Liver (tissue), 9 donors: ENCODE results near the gene KRT37. TPM values are rescaled to one million over a fixed set of nuclear protein-coding genes. Genes with fewer than 3 reads are reported as not detected.

Experiments
- DNase-seq: peaks from one replicate; pipeline ENCODE4 v3.0.0-alpha.2; 2017; ENCODE audit warnings: low spot score
- H3K27ac ChIP-seq, 2 donors: one replicate each; pipeline ENCODE4 v1.7.0; 2013; ENCODE audit warnings: inconsistent platforms in 2 of 2, low read length in 2 of 2, control low read depth in 1 of 2, low read depth in 1 of 2, mild to moderate bottlenecking in 1 of 2
- H3K27me3 ChIP-seq, 4 donors: one replicate each; pipeline versions ENCODE4 v1.6.1 to v1.7.0; 2013; ENCODE audit warnings: low read length in 3 of 4, inconsistent platforms in 1 of 4, mild to moderate bottlenecking in 1 of 4, moderate library complexity in 1 of 4; ENCODE audit not compliant: control insufficient read depth in 4 of 4, insufficient read depth in 4 of 4
- H3K36me3 ChIP-seq, 4 donors: one replicate each; pipeline versions ENCODE4 v1.6.1 to v1.7.0; 2013; ENCODE audit warnings: low read length in 3 of 4, mild to moderate bottlenecking in 3 of 4, low read depth in 1 of 4, moderate library complexity in 1 of 4; ENCODE audit not compliant: control insufficient read depth in 4 of 4, insufficient read depth in 3 of 4
- H3K4me1 ChIP-seq, 4 donors: one replicate each; pipeline versions ENCODE4 v1.6.1 to v1.7.0; 2013; ENCODE audit warnings: low read length in 3 of 4, mild to moderate bottlenecking in 3 of 4, moderate library complexity in 1 of 4; ENCODE audit not compliant: control insufficient read depth in 4 of 4, insufficient read depth in 4 of 4
- H3K4me3 ChIP-seq, 3 donors: one replicate each; pipeline versions ENCODE4 v1.6.1 to v1.7.0; 2013; ENCODE audit warnings: low read length in 3 of 3, control low read depth in 1 of 3, low read depth in 1 of 3, mild to moderate bottlenecking in 1 of 3
- H3K9ac ChIP-seq, 2 donors: one replicate each; pipeline ENCODE4 v1.7.0; 2013; ENCODE audit warnings: low read length in 2 of 2, mild to moderate bottlenecking in 2 of 2, moderate library complexity in 2 of 2, control low read depth in 1 of 2, low read depth in 1 of 2
- H3K9me3 ChIP-seq, 4 donors: one replicate each; pipeline versions ENCODE4 v1.6.1 to v1.7.0; 2013; ENCODE audit warnings: low read length in 3 of 4; ENCODE audit not compliant: control insufficient read depth in 4 of 4
- CTCF ChIP-seq: fragments of 150-350 bp; IDR thresholded peaks from 2 replicates; pipeline ENCODE4 v1.5.1; 2017; ENCODE audit warnings: improper control_type of control experiment, low read depth, low read length; ENCODE audit not compliant: missing input control
- EGR1 ChIP-seq, 2 donors: IDR thresholded peaks; 2 replicates each; pipeline ENCODE4 v1.6.1; 2016 to 2018; ENCODE audit warnings: antibody characterized with exemption in 2 of 2, low read depth in 2 of 2
- FOXA1 ChIP-seq: IDR thresholded peaks from 2 replicates; pipeline ENCODE4 v1.6.1; 2016; ENCODE audit warnings: antibody characterized with exemption
- FOXA2 ChIP-seq: IDR thresholded peaks from 2 replicates; pipeline ENCODE4 v1.6.1; 2016; ENCODE audit warnings: antibody characterized with exemption
- GABPA ChIP-seq, 2 donors: IDR thresholded peaks in 1 of 2; conservative IDR thresholded peaks in 1 of 2; 2 replicates each; pipeline ENCODE4 v1.6.1; 2016; ENCODE audit warnings: antibody characterized with exemption in 2 of 2, mild to moderate bottlenecking in 1 of 2, moderate library complexity in 1 of 2
- HNF4A ChIP-seq, 2 donors: conservative IDR thresholded peaks; 2 replicates each; pipeline ENCODE4 v1.6.1; 2016; ENCODE audit warnings: antibody characterized with exemption in 2 of 2, mild to moderate bottlenecking in 2 of 2
- NR2F2 ChIP-seq: IDR thresholded peaks from 2 replicates; pipeline ENCODE4 v1.6.1; 2016; ENCODE audit warnings: antibody characterized with exemption
- RXRA ChIP-seq, 2 donors: IDR thresholded peaks; 2 replicates each; pipeline ENCODE4 v1.6.1; 2017 to 2018; ENCODE audit warnings: antibody characterized with exemption in 2 of 2, mild to moderate bottlenecking in 1 of 2
- SP1 ChIP-seq: IDR thresholded peaks from 2 replicates; pipeline ENCODE4 v1.6.1; 2018; ENCODE audit warnings: antibody characterized with exemption, mild to moderate bottlenecking
- TAF1 ChIP-seq: conservative IDR thresholded peaks from 2 replicates; pipeline ENCODE4 v1.6.1; 2016; ENCODE audit warnings: antibody characterized with exemption, mild to moderate bottlenecking
- YY1 ChIP-seq: IDR thresholded peaks from 2 replicates; pipeline ENCODE4 v1.6.1; 2016; ENCODE audit warnings: antibody characterized with exemption, mild to moderate bottlenecking
- ZBTB33 ChIP-seq: IDR thresholded peaks from 2 replicates; pipeline ENCODE4 v1.6.1; 2016; ENCODE audit warnings: antibody characterized with exemption
- WGBS: extraction: QIAGEN DNeasy Blood & Tissue Kit; methylation state at CpG from one replicate; pipeline ENCODE4 v1.1.7; 2013; 5-methylcytosine and 5-hydroxymethylcytosine counted together
- polyA plus RNA-seq, 2 donors: library from polyadenylated mRNA; stranded (reverse) in 1 of 2; unstranded in 1 of 2; fragments of 200-250 nt in 1 of 2; fragments of >200 nt in 1 of 2; fragmentation: Nextera tagmentation in 1 of 2; extraction: Ambion mirVana in 1 of 2; gene quantifications; one replicate each; pipeline versions ENCODE4 v1.2.1 to v1.2.3, GENCODE V29; 2013 to 2015
- total RNA-seq, 2 donors: library from RNA; depleted of rRNA; stranded (reverse); fragments of >200 nt; gene quantifications; one replicate each; pipeline ENCODE4 v1.2.3, GENCODE V29; 2014
- TF ChIP-seq, protein P1 (sequence below): IDR thresholded peaks from 2 replicates; pipeline ENCODE4 v1.6.1; 2016; ENCODE audit warnings: antibody characterized with exemption, mild to moderate bottlenecking
- donor health status: healthy.
- donor health status: healthy.
- donor health status: healthy.
- donor health status: healthy.
- donor health status: healthy.

The KRT37 gene
- total and polyA plus RNA-seq, 4 donors, result not detected

- 85% methylated on average over 8 of the region's 8 CpGs for WGBS
- H3K4me1 ChIP-seq, result no peaks in the 10 kb centered on the region
Measured at GRCh38 chr17:41463746-41464145, 39.4 kb upstream of the KRT37 start.

GRCh38 chr17:41462705-41463104 is 38.3 kb upstream of the KRT37 start:
- Histone ChIP-seq H3K36me3 (no peaks in the 10 kb centered on the region), H3K27me3 (no peaks in the 10 kb centered on the region), H3K27ac (no peak overlapping the region), H3K9ac (no peak overlapping the region), H3K9me3 (no peaks in the 10 kb centered on the region), H3K4me1 (no peaks in the 10 kb centered on the region), H3K4me3 (no peak overlapping the region)
- WGBS, result 84% methylated on average over 15 of the region's 15 CpGs
- TF ChIP-seq EGR1 (IDR thresholded peaks at IDR 0.05; ENCODE audit: low read depth in 2 of 2) (no peak), YY1 (no peak), NR2F2 (no peak)
- no peak for DNase-seq

More at GRCh38 chr17:41463746-41464145, 39.4 kb upstream of the KRT37 start:
- H3K27me3 ChIP-seq, result no peaks in the 10 kb centered on the region
- H3K4me3 ChIP-seq, result no peak overlapping the region
- no peaks in the 10 kb centered on the region for H3K36me3 ChIP-seq
- no peak overlapping the region for H3K27ac ChIP-seq
- H3K9ac ChIP-seq, result no peak overlapping the region
- no peaks in the 10 kb centered on the region for H3K9me3 ChIP-seq
- TF ChIP-seq, protein P1, sequence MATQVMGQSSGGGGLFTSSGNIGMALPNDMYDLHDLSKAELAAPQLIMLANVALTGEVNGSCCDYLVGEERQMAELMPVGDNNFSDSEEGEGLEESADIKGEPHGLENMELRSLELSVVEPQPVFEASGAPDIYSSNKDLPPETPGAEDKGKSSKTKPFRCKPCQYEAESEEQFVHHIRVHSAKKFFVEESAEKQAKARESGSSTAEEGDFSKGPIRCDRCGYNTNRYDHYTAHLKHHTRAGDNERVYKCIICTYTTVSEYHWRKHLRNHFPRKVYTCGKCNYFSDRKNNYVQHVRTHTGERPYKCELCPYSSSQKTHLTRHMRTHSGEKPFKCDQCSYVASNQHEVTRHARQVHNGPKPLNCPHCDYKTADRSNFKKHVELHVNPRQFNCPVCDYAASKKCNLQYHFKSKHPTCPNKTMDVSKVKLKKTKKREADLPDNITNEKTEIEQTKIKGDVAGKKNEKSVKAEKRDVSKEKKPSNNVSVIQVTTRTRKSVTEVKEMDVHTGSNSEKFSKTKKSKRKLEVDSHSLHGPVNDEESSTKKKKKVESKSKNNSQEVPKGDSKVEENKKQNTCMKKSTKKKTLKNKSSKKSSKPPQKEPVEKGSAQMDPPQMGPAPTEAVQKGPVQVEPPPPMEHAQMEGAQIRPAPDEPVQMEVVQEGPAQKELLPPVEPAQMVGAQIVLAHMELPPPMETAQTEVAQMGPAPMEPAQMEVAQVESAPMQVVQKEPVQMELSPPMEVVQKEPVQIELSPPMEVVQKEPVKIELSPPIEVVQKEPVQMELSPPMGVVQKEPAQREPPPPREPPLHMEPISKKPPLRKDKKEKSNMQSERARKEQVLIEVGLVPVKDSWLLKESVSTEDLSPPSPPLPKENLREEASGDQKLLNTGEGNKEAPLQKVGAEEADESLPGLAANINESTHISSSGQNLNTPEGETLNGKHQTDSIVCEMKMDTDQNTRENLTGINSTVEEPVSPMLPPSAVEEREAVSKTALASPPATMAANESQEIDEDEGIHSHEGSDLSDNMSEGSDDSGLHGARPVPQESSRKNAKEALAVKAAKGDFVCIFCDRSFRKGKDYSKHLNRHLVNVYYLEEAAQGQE, result no peak
- TF ChIP-seq TAF1 (no peak), GABPA (IDR thresholded peaks at IDR 0.05 in 1 of 2, conservative IDR thresholded peaks at IDR 0.05 in 1 of 2) (no peak), SP1 (no peak), FOXA2 (no peak), NR2F2 (no peak), ZBTB33 (no peak), RXRA (IDR thresholded peaks at IDR 0.05) (no peak), FOXA1 (no peak), HNF4A (conservative IDR thresholded peaks at IDR 0.05) (no peak), CTCF (no peak)
- DNase-seq, result no peak
